Left hindlimb (tissue), 1 donor: Measurements from ENCODE around the gene ERICH6.

ENCODE experiments used
- DNase-seq: peaks from one replicate; pipeline ENCODE4 v3.0.0-alpha.2; 2018

Gene ERICH6

GRCh38 chr3:150736903-150737832, 33.4 kb upstream of the ERICH6 start:
- no peak for DNase-seq

- DNase-seq: no peak
Observed at GRCh38 chr3:150736316-150736719, 32.6 kb upstream of the ERICH6 start.

GRCh38 chr3:150734795-150735119, 31.0 kb upstream of the ERICH6 start:
- DNase-seq: no peak

- no peak for DNase-seq
Observed at GRCh38 chr3:150733936-150734794, 30.4 kb upstream of the ERICH6 start.

- no peak for DNase-seq
Observed at GRCh38 chr3:150733373-150733935, 29.7 kb upstream of the ERICH6 start.

- no peak for DNase-seq
Observed at GRCh38 chr3:150729682-150730360, 26.1 kb upstream of the ERICH6 start.

GRCh38 chr3:150727653-150728502, 24.2 kb upstream of the ERICH6 start:
- no peak for DNase-seq

- no peak for DNase-seq
Observed at GRCh38 chr3:150725548-150725947, 21.8 kb upstream of the ERICH6 start.

GRCh38 chr3:150723946-150724345, 20.2 kb upstream of the ERICH6 start:
- no peak for DNase-seq

- DNase-seq: no peak
Observed at GRCh38 chr3:150722267-150722666, 18.5 kb upstream of the ERICH6 start.

GRCh38 chr3:150721285-150722130, 17.8 kb upstream of the ERICH6 start:
- no peak for DNase-seq

GRCh38 chr3:150720444-150720843, 16.7 kb upstream of the ERICH6 start:
- no peak for DNase-seq

- no peak for DNase-seq
Observed at GRCh38 chr3:150710097-150710496, 6.4 kb upstream of the ERICH6 start.

GRCh38 chr3:150703299-150703755, 393 bp downstream of the ERICH6 start:
- no peak for DNase-seq

GRCh38 chr3:150699068-150699639, 4.6 kb downstream of the ERICH6 start:
- DNase-seq: no peak

- no peak for DNase-seq
Observed at GRCh38 chr3:150697646-150698045, 6.1 kb downstream of the ERICH6 start.

GRCh38 chr3:150691414-150692040, 12.2 kb downstream of the ERICH6 start:
- DNase-seq: no peak

- no peak for DNase-seq
Observed at GRCh38 chr3:150687613-150688012, 16.1 kb downstream of the ERICH6 start.

- DNase-seq: no peak
Observed at GRCh38 chr3:150682824-150683223, 20.9 kb downstream of the ERICH6 start.

GRCh38 chr3:150682279-150682678, 21.4 kb downstream of the ERICH6 start:
- DNase-seq: no peak
